HEK293 (cell line): ENCODE data around the gene PLEKHG5.

Experiments used
- CTCF ChIA-PET: fragments of 350-600 bp; formaldehyde crosslinking; extraction: SDS; loops from one replicate; lab custom pipeline; 2021; ENCODE audit warnings: antibody characterized with exemption; lab: Yijun Ruan, JAX
- POLR2A ChIA-PET: fragments of 300-600 bp; formaldehyde crosslinking; extraction: SDS; loops from one replicate; lab custom pipeline; 2020; ENCODE audit warnings: antibody characterized with exemption, inconsistent platforms; lab: Yijun Ruan, JAX
- H3K27ac ChIP-seq: fragments of 200-500 bp; sonication (Bioruptor generic); 2 replicates; pipeline ENCODE4 v1.5.1; 2014; ENCODE audit warnings: low read depth, low read length, control low read depth, inconsistent platforms; ENCODE audit errors: extremely low read depth
- H3K36me3 ChIP-seq, 2 experiments: fragments of 200-500 bp in 1 of 2; sonication (Bioruptor generic) in 1 of 2; 1 replicate in 1 of 2; 2 replicates in 1 of 2; pipeline ENCODE4 v1.5.1; 2014 to 2017; ENCODE audit warnings: inconsistent platforms in 2 of 2, low read length in 2 of 2; ENCODE audit not compliant: control insufficient read depth in 2 of 2, insufficient read depth in 1 of 2
- H3K4me1 ChIP-seq: fragments of 200-500 bp; sonication (Bioruptor generic); 2 replicates; pipeline ENCODE4 v1.5.1; 2014; ENCODE audit warnings: mild to moderate bottlenecking, low read length, inconsistent platforms; ENCODE audit not compliant: control insufficient read depth, insufficient read depth
- H3K4me3 ChIP-seq: 2 replicates; pipeline ENCODE4 v1.5.1; 2011; ENCODE audit warnings: low read depth, mild to moderate bottlenecking, control low read depth, low read length, moderate library complexity
- H3K9me3 ChIP-seq: fragments of 200-500 bp; sonication (Bioruptor generic); 2 replicates; pipeline ENCODE4 v1.5.1; 2014; ENCODE audit warnings: low read depth, low read length, inconsistent platforms; ENCODE audit not compliant: control insufficient read depth, insufficient read depth
- ELK4 ChIP-seq: IDR thresholded peaks from 2 replicates; pipeline ENCODE4 v1.6.1; 2011; ENCODE audit warnings: mild to moderate bottlenecking, low read depth, low read length, borderline replicate concordance
- GLIS1 ChIP-seq: fragments of 450-650 bp; formaldehyde crosslinking; IDR thresholded peaks from 2 replicates; pipeline ENCODE4 v1.5.1; 2016; ENCODE audit warnings: missing biosample characterization, missing genetic modification characterization
- ZBTB11 ChIP-seq: fragments of 450-650 bp; formaldehyde crosslinking; conservative IDR thresholded peaks from 2 replicates; pipeline ENCODE4 v1.5.1; 2016; ENCODE audit warnings: low read depth, missing biosample characterization, missing genetic modification characterization
- ZNF112 ChIP-seq: fragments of 450-650 bp; formaldehyde crosslinking; IDR thresholded peaks from 2 replicates; pipeline ENCODE4 v1.5.0; 2017; ENCODE audit warnings: missing biosample characterization, missing genetic modification characterization
- ZNF16 ChIP-seq: fragments of 450-650 bp; formaldehyde crosslinking; IDR thresholded peaks from 2 replicates; pipeline ENCODE4 v1.5.1; 2016; ENCODE audit warnings: low read depth, missing biosample characterization, missing genetic modification characterization
- ZNF26 ChIP-seq: fragments of 450-650 bp; formaldehyde crosslinking; IDR thresholded peaks from 2 replicates; pipeline ENCODE4 v1.5.1; 2016; ENCODE audit warnings: missing biosample characterization, missing genetic modification characterization
- ZNF311 ChIP-seq: fragments of 450-650 bp; formaldehyde crosslinking; IDR thresholded peaks from 2 replicates; pipeline ENCODE4 v1.5.1; 2017; ENCODE audit warnings: missing biosample characterization, missing genetic modification characterization, borderline replicate concordance
- ZNF398 ChIP-seq: fragments of 450-650 bp; formaldehyde crosslinking; IDR thresholded peaks from 2 replicates; pipeline ENCODE4 v1.5.1; 2017; ENCODE audit warnings: missing biosample characterization, missing genetic modification characterization
- ZNF48 ChIP-seq: fragments of 450-650 bp; formaldehyde crosslinking; IDR thresholded peaks from 2 replicates; pipeline ENCODE4 v1.5.1; 2016; ENCODE audit warnings: missing biosample characterization, missing genetic modification characterization
- ZNF513 ChIP-seq: fragments of 450-650 bp; IDR thresholded peaks from 2 replicates; pipeline ENCODE4 v1.5.1; 2018; ENCODE audit warnings: missing biosample characterization, missing genetic modification characterization
- ZNF571 ChIP-seq: fragments of 450-650 bp; formaldehyde crosslinking; IDR thresholded peaks from 2 replicates; pipeline ENCODE4 v1.5.0; 2017; ENCODE audit warnings: missing biosample characterization, missing genetic modification characterization
- ZNF580 ChIP-seq: fragments of 450-650 bp; formaldehyde crosslinking; IDR thresholded peaks from 2 replicates; pipeline ENCODE4 v1.5.1; 2016; ENCODE audit warnings: missing biosample characterization, missing genetic modification characterization
- ZNF585B ChIP-seq: fragments of 450-650 bp; formaldehyde crosslinking; IDR thresholded peaks from 2 replicates; pipeline ENCODE4 v1.5.1; 2016; ENCODE audit warnings: missing biosample characterization, missing genetic modification characterization
- ZNF623 ChIP-seq: fragments of 450-650 bp; formaldehyde crosslinking; IDR thresholded peaks from 2 replicates; pipeline ENCODE4 v1.5.1; 2016; ENCODE audit warnings: missing biosample characterization, missing genetic modification characterization
- ZNF624 ChIP-seq: fragments of 450-650 bp; formaldehyde crosslinking; IDR thresholded peaks from 2 replicates; pipeline ENCODE4 v1.5.1; 2017; ENCODE audit warnings: missing biosample characterization, missing genetic modification characterization
- ZNF670 ChIP-seq: fragments of 450-650 bp; formaldehyde crosslinking; IDR thresholded peaks from 2 replicates; pipeline ENCODE4 v1.5.1; 2016; ENCODE audit warnings: missing biosample characterization, missing genetic modification characterization, low read depth
- ZNF747 ChIP-seq: fragments of 450-650 bp; formaldehyde crosslinking; IDR thresholded peaks from 2 replicates; pipeline ENCODE4 v1.5.1; 2016; ENCODE audit warnings: missing biosample characterization, missing genetic modification characterization

Gene PLEKHG5

GRCh38 chr1:6434186-6434585, 57.3 kb downstream of the PLEKHG5 start:
- CTCF ChIA-PET, result interaction anchor here (0.6 to 4.0 kb wide), 4 partner anchors 11 to 284 kb away, joined by 3 to 22 read pairs (median 3); no protein-coding TSS in a partner anchor

More at GRCh38 chr1:6434186-6434585, 57.3 kb downstream of the PLEKHG5 start:
- H3K27ac ChIP-seq, result no peak overlapping the region
- no peak for TF ChIP-seq GLIS1 (tag by site-specific recombination)
- no peak for TF ChIP-seq ZNF26
- no peak for TF ChIP-seq ZNF585B (tag by site-specific recombination)
- TF ChIP-seq ZBTB11 (tag by site-specific recombination), result no peak
- TF ChIP-seq ZNF571, result no peak
- TF ChIP-seq ZNF624 (tag by site-specific recombination), result no peak
- no peak for TF ChIP-seq ZNF747 (tag by site-specific recombination)
- TF ChIP-seq ZNF513 (tag by site-specific recombination), result no peak
- TF ChIP-seq ELK4, result no peak
- TF ChIP-seq ZNF16, result no peak
- TF ChIP-seq ZNF580 (tag by site-specific recombination), result no peak
- TF ChIP-seq ZNF670, result no peak
- no peak for TF ChIP-seq ZNF112 (tag by site-specific recombination)
- no peak for TF ChIP-seq ZNF623 (tag by site-specific recombination)
- no peak for TF ChIP-seq ZNF398
- no peak for TF ChIP-seq ZNF48 (tag by site-specific recombination)
- no peak for TF ChIP-seq ZNF311 (tag by site-specific recombination)
- H3K36me3 ChIP-seq, result no peaks in the 10 kb centered on the region
- H3K4me3 ChIP-seq, result no peak overlapping the region
- no peaks in the 10 kb centered on the region for H3K4me1 ChIP-seq
- H3K9me3 ChIP-seq, result no peaks in the 10 kb centered on the region
- POLR2A ChIA-PET, result no interaction called here
